ENCODE measurements around the gene SWI5.

- TF ChIP-seq, protein P1, sequence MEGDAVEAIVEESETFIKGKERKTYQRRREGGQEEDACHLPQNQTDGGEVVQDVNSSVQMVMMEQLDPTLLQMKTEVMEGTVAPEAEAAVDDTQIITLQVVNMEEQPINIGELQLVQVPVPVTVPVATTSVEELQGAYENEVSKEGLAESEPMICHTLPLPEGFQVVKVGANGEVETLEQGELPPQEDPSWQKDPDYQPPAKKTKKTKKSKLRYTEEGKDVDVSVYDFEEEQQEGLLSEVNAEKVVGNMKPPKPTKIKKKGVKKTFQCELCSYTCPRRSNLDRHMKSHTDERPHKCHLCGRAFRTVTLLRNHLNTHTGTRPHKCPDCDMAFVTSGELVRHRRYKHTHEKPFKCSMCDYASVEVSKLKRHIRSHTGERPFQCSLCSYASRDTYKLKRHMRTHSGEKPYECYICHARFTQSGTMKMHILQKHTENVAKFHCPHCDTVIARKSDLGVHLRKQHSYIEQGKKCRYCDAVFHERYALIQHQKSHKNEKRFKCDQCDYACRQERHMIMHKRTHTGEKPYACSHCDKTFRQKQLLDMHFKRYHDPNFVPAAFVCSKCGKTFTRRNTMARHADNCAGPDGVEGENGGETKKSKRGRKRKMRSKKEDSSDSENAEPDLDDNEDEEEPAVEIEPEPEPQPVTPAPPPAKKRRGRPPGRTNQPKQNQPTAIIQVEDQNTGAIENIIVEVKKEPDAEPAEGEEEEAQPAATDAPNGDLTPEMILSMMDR (conservative IDR thresholded peaks at IDR 0.05; ENCODE audit: low read depth, low read length) = no peak
- no peak for TF ChIP-seq EZH2 (IDR thresholded peaks at IDR 0.05; ENCODE audit: low read length, unreplicated experiment)
Measured at GRCh38 chr9:128324401-128324800, 48.3 kb downstream of the SWI5 start.
